HFF-Myc (cell line): ENCODE measurements around the gene CHST11.
A peak's percentile ranks its signal among the peaks of the same experiment; 100 is the strongest.

Experiments
- DNase-seq: peaks from one replicate; pipeline ENCODE4 v3.0.0-alpha.2; 2011; ENCODE audit warnings: low read depth; ENCODE audit errors: extremely low read depth
- H3K4me3 ChIP-seq: replicated peaks from 2 replicates; pipeline ENCODE4 v1.5.1; 2011; ENCODE audit warnings: low read depth, mild to moderate bottlenecking, control low read depth, low read length
- CTCF ChIP-seq: IDR thresholded peaks from 2 replicates; pipeline ENCODE4 v1.5.1; 2012; ENCODE audit warnings: mild to moderate bottlenecking, low read depth, low read length, control low read depth; ENCODE audit errors: missing control alignments

CHST11 gene

GRCh38 chr12:104790296-104791125 is 333.8 kb downstream of the CHST11 start:
- no peak overlapping the region for H3K4me3 ChIP-seq
- TF ChIP-seq CTCF: peak; percentile 74
- no peak for DNase-seq

GRCh38 chr12:104792570-104792969 is 335.8 kb downstream of the CHST11 start:
- DNase-seq: peak; percentile 60
- no peak for TF ChIP-seq CTCF
- no peak overlapping the region for H3K4me3 ChIP-seq

- TF ChIP-seq CTCF: no peak
- DNase-seq: peak; percentile 15
- no peak overlapping the region for H3K4me3 ChIP-seq
These were observed 336.5 kb downstream of the CHST11 start for GRCh38 chr12:104793285-104793684.

- no peak for DNase-seq
- TF ChIP-seq CTCF: no peak
- H3K4me3 ChIP-seq: no peak overlapping the region
These were observed 337.2 kb downstream of the CHST11 start for GRCh38 chr12:104793968-104794367.

GRCh38 chr12:104796475-104796862 is 339.7 kb downstream of the CHST11 start:
- no peak for DNase-seq
- TF ChIP-seq CTCF: no peak
- H3K4me3 ChIP-seq: no peak overlapping the region

GRCh38 chr12:104799458-104799857 is 342.7 kb downstream of the CHST11 start:
- no peak for DNase-seq
- no peak for TF ChIP-seq CTCF

GRCh38 chr12:104801005-104801404 is 344.3 kb downstream of the CHST11 start:
- DNase-seq: no peak
- H3K4me3 ChIP-seq: no peak overlapping the region
- TF ChIP-seq CTCF: no peak

More at GRCh38 chr12:104799458-104799857, 342.7 kb downstream of the CHST11 start:
- H3K4me3 ChIP-seq: no peak overlapping the region
